NOMO-1 (cell line): ENCODE results near the gene ENTR1.
"Not testable (repeated sequence)": the region's sequence is repeated elsewhere in the genome, so short reads cannot be mapped to it uniquely, and the experiment has no call there.

Experiments
- DNase-seq, 2 experiments: peaks; one replicate each; lab custom pipeline; 2025; ENCODE audit not compliant: unreplicated experiment in 2 of 2; lab: John Stamatoyannopoulos, UW

The ENTR1 gene

GRCh38 chr9:136438548-136439480 lies 28.4 kb upstream of the ENTR1 start:
- peak in 1 of 2 experiments; percentile 14 for DNase-seq

GRCh38 chr9:136437839-136438547 lies 27.6 kb upstream of the ENTR1 start:
- no peak for DNase-seq

GRCh38 chr9:136437430-136437829 lies 27.0 kb upstream of the ENTR1 start:
- DNase-seq = no peak

GRCh38 chr9:136436055-136436634 lies 25.7 kb upstream of the ENTR1 start:
- no peak for DNase-seq

GRCh38 chr9:136434580-136435169 lies 24.3 kb upstream of the ENTR1 start:
- no peak for DNase-seq

- DNase-seq = no peak
Observed at GRCh38 chr9:136433849-136434579, 23.6 kb upstream of the ENTR1 start.

- DNase-seq = no peak
Observed at GRCh38 chr9:136433043-136433715, 22.8 kb upstream of the ENTR1 start.

- DNase-seq = no peak
Observed at GRCh38 chr9:136432591-136432990, 22.2 kb upstream of the ENTR1 start.

GRCh38 chr9:136431782-136432350 lies 21.5 kb upstream of the ENTR1 start:
- no peak for DNase-seq

- no peak for DNase-seq
Observed at GRCh38 chr9:136430588-136431234, 20.3 kb upstream of the ENTR1 start.

GRCh38 chr9:136429683-136430491 lies 19.5 kb upstream of the ENTR1 start:
- DNase-seq = no peak

GRCh38 chr9:136429075-136429628 lies 18.7 kb upstream of the ENTR1 start:
- no peak for DNase-seq

- DNase-seq = no peak
Observed at GRCh38 chr9:136426787-136427186, 16.4 kb upstream of the ENTR1 start.

- DNase-seq = not testable (repeated sequence)
Observed at GRCh38 chr9:136425367-136425766, 15.0 kb upstream of the ENTR1 start.

- no peak for DNase-seq
Observed at GRCh38 chr9:136424750-136425362, 14.4 kb upstream of the ENTR1 start.

GRCh38 chr9:136423432-136424146 lies 13.2 kb upstream of the ENTR1 start:
- no peak for DNase-seq

- DNase-seq = no peak
Observed at GRCh38 chr9:136422876-136423275, 12.5 kb upstream of the ENTR1 start.
